SK-N-MC (cell line): ENCODE results near the gene SPTSSA.
A peak's percentile ranks its signal among the peaks of the same experiment; 100 is the strongest.

Experiments used
- EZH2 ChIP-seq: fragments of 200-600 bp; sonication (generic); IDR thresholded peaks from one replicate; pipeline ENCODE4 v1.6.1; 2017; ENCODE audit warnings: antibody characterized with exemption
- POLR2AphosphoS5 ChIP-seq: IDR thresholded peaks from 2 replicates; pipeline ENCODE4 v1.6.1; 2012; ENCODE audit warnings: mild to moderate bottlenecking, low read depth, low read length, borderline replicate concordance

- TF ChIP-seq EZH2 (no peak), POLR2AphosphoS5 (peak; percentile 82)
Observed at GRCh38 chr14:34462132-34462893, at the start of gene SPTSSA.
